ENCODE data around the gene MEI1.

Gene MEI1

DNA sequence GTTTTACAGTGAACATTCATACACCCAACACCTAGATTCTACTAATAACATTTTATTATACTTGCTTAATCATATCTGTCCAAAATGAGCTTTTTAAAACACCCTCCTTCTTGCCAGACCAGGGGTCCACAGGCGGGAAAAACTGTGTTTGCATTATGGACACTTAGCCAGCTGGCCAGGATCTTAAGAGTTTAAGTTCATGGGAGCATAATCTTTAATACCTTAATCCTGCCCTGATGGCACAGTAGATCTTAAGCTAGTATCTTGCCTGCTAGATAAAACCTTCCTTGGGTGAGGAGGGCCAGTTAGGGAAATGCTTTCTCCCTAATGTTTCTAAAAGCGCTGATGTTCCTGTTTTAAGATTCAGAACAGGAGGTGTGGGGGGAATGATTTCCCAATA lies 88.0 kb downstream of the MEI1 start:
- DNase-seq, result no peak

DNA sequence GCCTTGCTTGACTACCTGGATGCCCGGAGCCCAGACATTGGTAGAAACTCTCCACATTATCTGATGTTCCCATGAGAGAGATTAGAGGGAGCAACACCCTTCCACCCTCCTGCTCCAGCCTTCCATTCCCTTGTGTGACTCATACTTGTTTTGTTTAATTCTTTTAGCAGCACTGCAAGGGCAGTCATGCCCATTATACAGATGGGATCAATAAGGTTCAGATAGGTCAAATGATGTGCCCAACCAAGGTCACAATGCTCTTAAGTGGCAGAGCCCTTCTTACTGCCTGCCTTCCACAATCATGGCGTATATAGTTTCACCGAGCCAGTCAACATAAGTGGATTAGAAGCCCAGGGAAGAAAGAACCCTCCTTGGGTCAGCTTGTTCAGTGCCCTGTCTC lies 94.6 kb downstream of the MEI1 start:
- peak in 1 of 3 donors; percentile 11 for DNase-seq

- peak in 1 of 3 donors; percentile 12 for DNase-seq
Measured at GRCh38 chr22:41798736-41799135, 99.4 kb downstream of the MEI1 start.

GRCh38 chr22:41799486-41800347 lies 100.4 kb downstream of the MEI1 start:
- peak; percentile 31 to 52 (median 42) for DNase-seq

DNA sequence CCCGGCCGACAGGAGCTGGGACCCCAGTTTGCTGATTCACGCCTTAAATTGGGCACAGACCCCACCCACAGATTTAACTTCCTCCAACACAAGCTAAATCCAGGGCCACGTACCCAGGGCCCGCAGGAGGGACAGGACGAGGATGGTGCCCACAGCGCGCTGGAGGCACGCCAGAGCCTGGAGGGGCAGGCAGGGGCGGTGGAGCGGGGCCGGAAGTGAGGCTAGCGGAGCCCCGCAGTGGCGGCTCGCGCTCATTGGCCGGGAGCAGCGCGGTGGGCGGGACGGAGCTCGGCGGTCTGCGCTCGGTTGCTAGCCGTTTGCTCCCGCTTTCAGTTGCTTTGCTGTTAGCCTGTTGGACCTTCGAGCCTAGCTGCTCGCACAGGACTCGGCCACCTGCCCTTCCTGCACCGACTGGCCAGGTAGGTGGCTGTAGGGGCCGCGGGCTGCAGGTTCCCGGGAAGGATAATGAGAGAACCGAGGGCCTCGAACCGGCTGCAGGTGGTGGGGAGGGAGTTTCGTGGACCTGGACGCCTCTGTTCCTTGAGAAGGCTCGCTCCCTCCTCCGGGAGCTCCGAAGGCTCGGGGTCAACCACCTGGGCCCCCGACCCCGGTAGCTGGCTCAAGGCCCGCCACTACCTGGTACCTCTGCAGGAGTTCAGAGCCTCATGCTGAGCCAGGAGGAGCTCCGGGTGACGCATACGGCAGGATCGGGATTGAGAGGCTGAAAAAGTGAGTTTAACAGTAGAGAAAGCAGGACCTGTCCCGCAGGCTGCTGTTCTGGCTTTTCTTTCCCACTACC lies 101.2 kb downstream of the MEI1 start, which contains the start of gene CCDC134:
TSS of gene CCDC134 (plus strand) at position 332 of the 799 bp plus-strand sequence. CDS start 8,212 bp downstream, outside the sequence.
- peak; percentile 91 to 95 (median 93) for DNase-seq

- peak in 1 of 3 donors; percentile 12 for DNase-seq
Measured at GRCh38 chr22:41801147-41801819, 102.0 kb downstream of the MEI1 start.

GRCh38 chr22:41801886-41802285 lies 102.6 kb downstream of the MEI1 start:
- peak in 1 of 3 donors; percentile 24 for DNase-seq

- no peak for DNase-seq
Measured at GRCh38 chr22:41805639-41806038, 106.3 kb downstream of the MEI1 start.

DNA sequence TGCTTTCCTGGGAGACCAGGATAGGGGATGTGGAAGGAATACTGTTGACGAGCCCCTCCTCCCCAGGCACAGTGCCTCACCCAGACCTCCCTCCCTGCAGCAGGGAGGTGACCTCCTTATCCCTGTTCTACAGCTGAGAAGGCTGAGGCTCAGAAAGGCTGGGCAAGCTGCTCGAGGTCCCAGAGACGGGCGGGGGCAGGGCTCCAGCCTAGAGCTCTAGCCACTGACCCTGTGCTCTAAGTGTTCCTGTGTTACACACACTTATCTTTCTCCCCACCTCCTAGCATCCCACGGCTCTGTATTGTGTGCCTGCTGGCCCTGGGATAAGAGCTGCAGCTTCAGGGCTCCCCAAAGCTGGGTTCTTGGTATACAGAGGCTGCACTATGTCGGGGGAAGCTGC lies 109.1 kb downstream of the MEI1 start:
- DNase-seq, result no peak

GRCh38 chr22:41810022-41810421 lies 110.7 kb downstream of the MEI1 start:
- no peak for DNase-seq

DNA sequence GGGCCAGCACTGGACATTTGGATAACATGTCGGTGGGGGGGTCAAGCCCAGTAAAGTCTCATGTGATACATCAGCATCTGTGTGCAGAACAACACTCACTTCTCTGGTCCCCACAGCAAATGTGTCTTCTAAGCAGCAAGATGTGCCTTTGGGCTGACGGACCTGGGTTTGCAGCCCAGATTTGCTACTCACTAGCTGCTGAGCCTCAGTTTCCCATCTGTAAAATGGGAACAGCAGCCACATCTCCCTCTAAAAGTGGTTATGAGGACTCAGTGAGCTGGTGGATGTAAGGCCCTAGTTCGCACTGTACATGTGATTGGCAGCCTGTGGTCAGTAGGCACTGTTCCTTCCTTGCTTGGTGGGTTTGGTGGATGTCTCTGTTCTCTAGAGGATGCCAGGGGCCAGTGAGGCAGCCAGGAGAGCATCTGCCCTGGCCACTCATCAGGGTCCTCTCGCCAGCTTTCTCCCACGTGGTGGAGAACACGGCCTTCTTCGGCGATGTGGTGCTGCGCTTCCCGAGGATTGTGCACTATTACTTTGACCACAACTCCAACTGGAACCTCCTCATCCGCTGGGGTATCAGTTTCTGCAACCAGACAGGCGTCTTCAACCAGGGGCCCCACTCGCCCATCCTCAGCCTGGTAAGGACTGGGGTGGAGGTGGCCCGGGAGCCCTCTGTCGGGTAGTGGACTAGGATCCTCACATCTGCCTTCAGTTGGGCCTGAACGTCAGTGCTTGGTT lies 113.7 kb downstream of the MEI1 start:
- DNase-seq, result no peak

DNA sequence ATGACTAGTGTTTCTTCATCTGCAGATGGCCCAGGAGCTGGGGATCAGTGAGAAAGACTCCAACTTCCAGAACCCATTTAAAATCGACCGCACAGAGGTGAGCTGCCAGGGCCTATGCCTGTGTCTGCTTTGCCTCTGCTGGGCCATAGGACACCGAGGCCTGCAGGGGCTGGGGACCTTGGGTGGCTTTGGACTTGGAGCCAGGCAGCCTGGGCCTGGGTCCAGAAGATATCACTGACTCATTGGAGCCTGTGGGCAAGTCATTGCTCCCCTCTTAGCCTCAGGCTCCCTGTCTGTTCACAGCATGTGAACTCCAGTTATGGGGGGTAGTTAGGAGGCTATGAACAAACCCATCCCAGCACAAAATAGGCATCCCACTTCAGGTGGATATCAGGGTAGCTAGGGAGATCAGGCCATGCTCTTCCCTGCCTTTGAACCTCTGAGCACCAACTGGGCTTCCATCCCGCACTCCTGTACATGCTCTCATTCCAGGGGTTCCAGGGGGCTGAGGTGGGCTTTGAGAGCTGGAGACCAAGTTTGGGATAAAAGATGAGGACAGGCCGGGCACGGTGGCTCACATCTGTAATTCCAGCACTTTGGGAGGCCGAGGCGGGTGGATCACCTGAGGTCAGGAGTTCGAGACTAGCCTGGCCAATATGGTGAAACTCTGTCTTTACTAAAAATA lies 114.6 kb downstream of the MEI1 start:
- DNase-seq, result no peak

DNA sequence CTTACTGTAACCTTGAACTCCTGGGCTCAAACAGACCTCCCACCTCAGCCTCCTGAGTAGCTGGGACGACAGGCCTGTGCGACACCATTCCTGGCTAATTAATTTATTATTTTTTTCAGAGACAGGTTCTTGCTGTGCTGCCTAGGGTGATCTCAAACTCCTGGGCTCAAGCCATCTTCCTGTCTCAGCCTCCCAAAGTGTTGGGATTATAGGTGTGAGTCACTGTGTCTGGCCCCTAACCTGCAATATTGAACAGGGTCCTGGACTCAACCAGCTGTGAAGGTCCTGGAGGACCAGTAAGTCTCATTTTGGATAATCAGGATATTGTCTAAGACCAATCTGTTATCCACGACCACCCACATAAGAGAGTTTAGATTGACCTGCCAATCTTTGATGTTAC lies 116.4 kb downstream of the MEI1 start:
- DNase-seq, result no peak

DNA sequence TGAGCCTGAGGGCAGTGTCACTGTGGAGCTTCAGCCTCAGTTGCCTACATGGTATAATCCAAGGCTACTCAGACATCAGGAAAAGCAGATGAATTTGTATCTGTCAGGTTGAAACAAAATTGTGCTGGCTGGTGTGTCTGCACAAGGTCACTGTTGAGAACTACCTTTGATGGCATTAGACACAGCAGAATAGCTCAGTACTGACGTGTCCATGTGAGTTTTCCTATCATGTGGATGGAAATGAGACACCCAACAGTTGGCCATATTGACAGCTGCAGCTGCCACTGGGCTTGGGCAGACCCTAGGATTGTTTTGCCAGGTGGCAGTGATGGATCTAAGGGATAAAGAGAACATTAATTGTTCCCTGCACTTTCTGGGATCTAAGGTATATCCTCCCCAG lies 116.9 kb downstream of the MEI1 start:
- no peak for DNase-seq

DNA sequence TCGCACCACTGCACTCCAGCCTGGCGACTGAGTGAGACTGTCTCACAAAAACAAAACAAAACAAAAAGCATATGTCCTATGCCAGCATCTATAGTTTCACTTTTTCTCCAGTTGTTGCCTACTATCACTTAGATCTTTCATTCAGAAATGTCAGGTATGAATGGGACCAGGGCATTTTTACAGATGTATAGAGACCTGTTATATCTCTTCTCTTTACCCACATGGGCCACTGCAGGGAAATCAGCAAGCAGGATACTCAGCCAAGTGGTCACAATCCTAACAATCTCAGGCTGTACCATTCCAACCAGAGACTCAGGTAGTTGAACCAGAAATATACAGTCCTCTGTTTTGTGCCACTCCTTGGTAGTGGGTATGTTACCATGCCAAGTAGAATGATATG lies 117.6 kb downstream of the MEI1 start:
- no peak for DNase-seq

GRCh38 chr22:41818011-41818410 lies 118.7 kb downstream of the MEI1 start:
- DNase-seq, result no peak

GRCh38 chr22:41818596-41818995 lies 119.3 kb downstream of the MEI1 start:
- DNase-seq, result no peak

- no peak for DNase-seq
Measured at GRCh38 chr22:41819257-41819656, 120.0 kb downstream of the MEI1 start.

GRCh38 chr22:41820447-41820846 lies 121.1 kb downstream of the MEI1 start:
- DNase-seq, result no peak

DNA sequence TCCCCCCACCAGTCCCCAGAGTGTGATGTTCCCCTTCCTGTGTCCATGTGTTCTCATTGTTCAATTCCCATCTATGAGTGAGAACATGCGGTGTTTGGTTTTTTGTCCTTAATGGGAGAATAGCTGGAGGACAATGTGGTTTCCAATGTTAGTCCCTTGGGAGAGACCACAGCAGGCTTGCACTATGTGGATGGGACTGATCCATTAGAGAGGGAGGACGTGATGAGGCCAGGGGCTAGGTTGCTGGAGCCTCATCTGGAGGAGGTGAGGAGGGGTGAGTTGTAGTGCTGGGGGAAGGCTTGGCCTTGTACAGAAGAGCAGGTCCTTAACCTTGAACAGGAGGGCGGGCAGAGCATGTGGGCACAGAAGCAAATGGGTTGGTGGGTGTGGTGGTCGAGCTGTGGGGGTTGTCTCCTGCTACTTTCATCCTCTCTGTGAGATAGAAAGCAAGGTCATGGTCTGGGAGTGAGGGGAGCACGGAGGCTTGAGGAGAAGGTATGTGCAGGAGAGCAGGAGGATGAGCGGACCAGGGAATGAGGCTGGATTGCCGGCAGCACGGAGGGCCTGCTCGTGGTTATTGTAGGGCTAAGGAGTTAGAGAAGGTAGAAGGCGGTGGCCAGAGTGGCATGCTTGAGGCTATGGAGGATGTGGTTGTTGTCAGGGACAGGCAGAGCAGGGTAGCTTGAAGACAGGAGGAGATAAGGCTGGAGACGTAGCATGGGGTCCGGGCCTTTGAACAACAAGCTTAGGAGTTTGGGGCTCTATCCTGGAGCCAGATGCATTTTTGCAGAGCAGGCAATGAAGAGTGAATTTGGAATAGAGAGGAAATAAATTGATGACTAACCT lies 122.4 kb downstream of the MEI1 start:
- no peak for DNase-seq
